Lower leg skin (tissue), 3 donors: ENCODE measurements around the gene CENPU.

Experiments used
- POLR2A ChIP-seq, 2 donors: fragments of 450-650 bp; IDR thresholded peaks; one replicate each; pipeline ENCODE4 v1.6.1; 2016 to 2017; ENCODE audit warnings: antibody characterized with exemption in 2 of 2, mild to moderate bottlenecking in 1 of 2, moderate library complexity in 1 of 2
- TF ChIP-seq, protein P1 (sequence below), 3 donors: fragments of 450-650 bp; IDR thresholded peaks; one replicate each; pipeline ENCODE4 v1.5.1; 2016; ENCODE audit warnings: antibody characterized with exemption in 3 of 3, mild to moderate bottlenecking in 3 of 3, moderate library complexity in 2 of 3

DNA sequence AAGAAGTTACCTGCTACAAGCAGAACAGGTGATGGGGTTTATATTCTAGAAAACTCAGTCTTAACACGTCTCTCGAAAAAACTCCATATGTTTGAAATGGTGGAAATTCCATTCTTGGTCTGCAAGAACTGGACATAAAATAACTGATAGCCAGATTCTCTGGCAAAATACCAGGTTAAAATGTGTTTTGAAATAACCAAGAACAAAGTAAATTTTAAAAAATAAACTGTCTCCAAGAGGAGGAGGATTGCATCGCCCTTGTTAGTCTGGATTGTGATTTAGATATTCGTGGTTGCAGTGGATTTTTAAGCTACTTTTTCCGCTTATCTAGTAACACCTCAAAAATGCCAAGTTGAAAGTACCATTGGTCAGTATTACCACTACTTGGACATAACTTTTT, 40.8 kb downstream of the CENPU start:
- TF ChIP-seq, protein P1, sequence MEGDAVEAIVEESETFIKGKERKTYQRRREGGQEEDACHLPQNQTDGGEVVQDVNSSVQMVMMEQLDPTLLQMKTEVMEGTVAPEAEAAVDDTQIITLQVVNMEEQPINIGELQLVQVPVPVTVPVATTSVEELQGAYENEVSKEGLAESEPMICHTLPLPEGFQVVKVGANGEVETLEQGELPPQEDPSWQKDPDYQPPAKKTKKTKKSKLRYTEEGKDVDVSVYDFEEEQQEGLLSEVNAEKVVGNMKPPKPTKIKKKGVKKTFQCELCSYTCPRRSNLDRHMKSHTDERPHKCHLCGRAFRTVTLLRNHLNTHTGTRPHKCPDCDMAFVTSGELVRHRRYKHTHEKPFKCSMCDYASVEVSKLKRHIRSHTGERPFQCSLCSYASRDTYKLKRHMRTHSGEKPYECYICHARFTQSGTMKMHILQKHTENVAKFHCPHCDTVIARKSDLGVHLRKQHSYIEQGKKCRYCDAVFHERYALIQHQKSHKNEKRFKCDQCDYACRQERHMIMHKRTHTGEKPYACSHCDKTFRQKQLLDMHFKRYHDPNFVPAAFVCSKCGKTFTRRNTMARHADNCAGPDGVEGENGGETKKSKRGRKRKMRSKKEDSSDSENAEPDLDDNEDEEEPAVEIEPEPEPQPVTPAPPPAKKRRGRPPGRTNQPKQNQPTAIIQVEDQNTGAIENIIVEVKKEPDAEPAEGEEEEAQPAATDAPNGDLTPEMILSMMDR (IDR thresholded peaks at IDR 0.05), result no peak
- no peak for TF ChIP-seq POLR2A (IDR thresholded peaks at IDR 0.05)
